HG02943 (cell line): ENCODE data around the gene EFNB2.

ENCODE experiments used
- ATAC-seq: cut with Tn5 transposase; IDR thresholded peaks from one replicate; pipeline ENCODE4 v1.9.1; 2021; ENCODE audit warnings: mild to moderate bottlenecking, low read depth, moderate library complexity; ENCODE audit not compliant: unreplicated experiment

Gene EFNB2

GRCh38 chr13:106505732-106506131 lies 29.7 kb downstream of the EFNB2 start:
- ATAC-seq, result no peak

GRCh38 chr13:106505295-106505694 lies 30.2 kb downstream of the EFNB2 start:
- ATAC-seq, result no peak

- no peak for ATAC-seq
Observed at GRCh38 chr13:106503730-106504453, 31.6 kb downstream of the EFNB2 start.

- no peak for ATAC-seq
Observed at GRCh38 chr13:106503272-106503671, 32.2 kb downstream of the EFNB2 start.

- ATAC-seq, result no peak
Observed at GRCh38 chr13:106500445-106500844, 35.0 kb downstream of the EFNB2 start.

GRCh38 chr13:106499896-106500295 lies 35.6 kb downstream of the EFNB2 start:
- no peak for ATAC-seq

GRCh38 chr13:106499113-106499512 lies 36.3 kb downstream of the EFNB2 start:
- no peak for ATAC-seq

- no peak for ATAC-seq
Observed at GRCh38 chr13:106498571-106498970, 36.9 kb downstream of the EFNB2 start.

- no peak for ATAC-seq
Observed at GRCh38 chr13:106498158-106498557, 37.3 kb downstream of the EFNB2 start.

- no peak for ATAC-seq
Observed at GRCh38 chr13:106497079-106497478, 38.4 kb downstream of the EFNB2 start.

- no peak for ATAC-seq
Observed at GRCh38 chr13:106496072-106496997, 39.1 kb downstream of the EFNB2 start.

- ATAC-seq, result no peak
Observed at GRCh38 chr13:106494936-106495335, 40.5 kb downstream of the EFNB2 start.

- no peak for ATAC-seq
Observed at GRCh38 chr13:106494506-106494905, 41.0 kb downstream of the EFNB2 start.

GRCh38 chr13:106493533-106494220 lies 41.8 kb downstream of the EFNB2 start:
- peak; percentile 88 for ATAC-seq

GRCh38 chr13:106492588-106493475 lies 42.6 kb downstream of the EFNB2 start:
- no peak for ATAC-seq

- ATAC-seq, result no peak
Observed at GRCh38 chr13:106491928-106492587, 43.4 kb downstream of the EFNB2 start.

GRCh38 chr13:106491463-106491862 lies 44.0 kb downstream of the EFNB2 start:
- no peak for ATAC-seq

- ATAC-seq, result no peak
Observed at GRCh38 chr13:106490569-106491321, 44.7 kb downstream of the EFNB2 start.
